Activated naive CD4-positive, alpha-beta T cell treated with anti-CD3 and anti-CD28 coated beads for 36 hours (primary cell): ENCODE results near the gene PRR36. TPM values are rescaled to one million over a fixed set of nuclear protein-coding genes. Genes with fewer than 3 reads are reported as not detected.
A peak's percentile ranks its signal among the peaks of the same experiment; 100 is the strongest.
"Not testable (repeated sequence)": the region's sequence is repeated elsewhere in the genome, so short reads cannot be mapped to it uniquely, and the experiment has no call there.

ENCODE experiments used
- CTCF ChIA-PET: fragments of 350-600 bp; sonication (Branson Sonifier 250); formaldehyde crosslinking; loops from one replicate; lab custom pipeline; 2021; ENCODE audit warnings: antibody characterized with exemption; lab: Charles Lee
- DNase-seq: peaks from one replicate; pipeline ENCODE4 v3.0.0-alpha.2; 2020
- H3K27ac Mint-ChIP-seq: one replicate; pipeline ENCODE4 v1.8.0; 2021; ENCODE audit warnings: mild to moderate bottlenecking, mixed read lengths
- H3K27me3 Mint-ChIP-seq: one replicate; pipeline ENCODE4 v1.8.0; 2021; ENCODE audit warnings: low read depth, mixed read lengths
- H3K36me3 Mint-ChIP-seq: one replicate; pipeline ENCODE4 v1.8.0; 2021; ENCODE audit warnings: low read depth, mixed read lengths
- H3K4me1 Mint-ChIP-seq: one replicate; pipeline ENCODE4 v1.8.0; 2021; ENCODE audit warnings: low read depth, mixed read lengths
- H3K4me3 Mint-ChIP-seq: one replicate; pipeline ENCODE4 v1.8.0; 2021; ENCODE audit warnings: mild to moderate bottlenecking, moderate library complexity, mixed read lengths
- H3K9me3 Mint-ChIP-seq: one replicate; pipeline ENCODE4 v1.8.0; 2021; ENCODE audit warnings: mixed read lengths
- intact Hi-C: fragments of 100-400 bp; cut with micrococcal nuclease; formaldehyde crosslinking; loops from one replicate; pipeline ENCODE4 v1.15.1; 2023
- total RNA-seq, 2 experiments: library from RNA; stranded (reverse); gene quantifications; one replicate each; pipeline ENCODE4 v1.2.3, GENCODE V29; 2021

The PRR36 gene
- total RNA-seq, 2 experiments from 2014 or later: 0.07 to 0.12 TPM

GRCh38 chr19:7918062-7918614 lies 43.9 kb upstream of the PRR36 start:
- H3K36me3 Mint-ChIP-seq, DNase-seq, H3K9me3 Mint-ChIP-seq, intact Hi-C loops, H3K27ac Mint-ChIP-seq: not testable (repeated sequence)
- CTCF ChIA-PET: interaction anchor here (0.6 to 2.4 kb wide), 5 partner anchors 14 to 49 kb away, joined by 3 to 7 read pairs (median 3); partner anchors contain the start of genes MAP2K7 and TIMM44
- Mint-ChIP-seq H3K27me3 (peaks cover 27% of the 10 kb centered on the region), H3K4me1 (peaks cover 35% of the 10 kb centered on the region), H3K4me3 (peak overlapping the region; percentile 42)

- CTCF ChIA-PET: interaction anchor here (0.6 to 2.4 kb wide), 5 partner anchors 14 to 48 kb away, joined by 3 to 7 read pairs (median 3); partner anchors contain the start of genes MAP2K7 and TIMM44
- Mint-ChIP-seq H3K4me3 (peak overlapping the region; percentile 72), H3K4me1 (peaks cover 35% of the 10 kb centered on the region), H3K36me3 (peaks cover 2% of the 10 kb centered on the region), H3K27ac (no peak overlapping the region), H3K27me3 (peaks cover 27% of the 10 kb centered on the region), H3K9me3 (no peaks in the 10 kb centered on the region)
- intact Hi-C loops: no loop called here
- peak; percentile 68 for DNase-seq
Observed at GRCh38 chr19:7917267-7918061, 43.3 kb upstream of the PRR36 start.

DNA sequence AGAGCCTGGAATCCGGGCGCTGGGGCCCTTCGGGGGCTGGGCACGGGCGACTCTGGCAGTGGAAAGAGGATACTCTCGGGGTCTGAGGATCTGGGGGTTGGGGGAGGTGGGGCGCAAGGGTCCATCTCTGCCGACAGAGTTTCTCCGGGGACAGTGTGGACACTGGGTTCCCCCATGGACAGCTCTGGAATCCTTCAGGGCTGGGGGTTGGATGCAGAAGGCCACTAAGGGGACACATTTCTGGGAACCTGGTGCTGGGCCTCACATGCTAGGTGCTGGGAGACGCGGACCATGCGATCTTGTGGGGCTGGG lies 42.7 kb upstream of the PRR36 start:
- Mint-ChIP-seq H3K4me1 (peaks cover 32% of the 10 kb centered on the region), H3K9me3 (no peaks in the 10 kb centered on the region), H3K27ac (no peak overlapping the region), H3K36me3 (peaks cover 5% of the 10 kb centered on the region), H3K4me3 (peak overlapping the region; percentile 72), H3K27me3 (peaks cover 27% of the 10 kb centered on the region)
- CTCF ChIA-PET: interaction anchor here (1.1 to 2.4 kb wide), 3 partner anchors 13 to 48 kb away, joined by 3 to 7 read pairs (median 6); partner anchors contain the start of genes MAP2K7 and TIMM44
- DNase-seq: no peak
- intact Hi-C loops: no loop called here

- intact Hi-C loops: no loop called here
- peaks cover 6% of the 10 kb centered on the region for H3K36me3 Mint-ChIP-seq
Observed at GRCh38 chr19:7916103-7916954, 42.1 kb upstream of the PRR36 start.

GRCh38 chr19:7915250-7916102 lies 41.3 kb upstream of the PRR36 start:
- H3K9me3 Mint-ChIP-seq: no peaks in the 10 kb centered on the region
- H3K27me3 Mint-ChIP-seq: peaks cover 27% of the 10 kb centered on the region
- CTCF ChIA-PET: interaction anchor here (0.9 kb wide), 2 partner anchors 12 to 28 kb away, joined by 3 read pairs; partner anchors contain the start of genes MAP2K7 and TIMM44
- no peak for DNase-seq
- H3K36me3 Mint-ChIP-seq: peaks cover 9% of the 10 kb centered on the region
- intact Hi-C loops: no loop called here
- peaks cover 24% of the 10 kb centered on the region for H3K4me1 Mint-ChIP-seq
- H3K4me3 Mint-ChIP-seq: peak overlapping the region; percentile 34
- H3K27ac Mint-ChIP-seq: no peak overlapping the region

More at GRCh38 chr19:7916103-7916954, 42.1 kb upstream of the PRR36 start:
- H3K9me3 Mint-ChIP-seq: no peaks in the 10 kb centered on the region
- H3K4me1 Mint-ChIP-seq: peaks cover 29% of the 10 kb centered on the region
- H3K27me3 Mint-ChIP-seq: peaks cover 27% of the 10 kb centered on the region
- H3K4me3 Mint-ChIP-seq: peak overlapping the region; percentile 72
- peak; percentile 80 for DNase-seq
- H3K27ac Mint-ChIP-seq: no peak overlapping the region
- CTCF ChIA-PET: interaction anchor here (0.9 to 2.4 kb wide), 4 partner anchors 13 to 47 kb away, joined by 3 to 7 read pairs (median 4); partner anchors contain the start of genes MAP2K7 and TIMM44

DNA sequence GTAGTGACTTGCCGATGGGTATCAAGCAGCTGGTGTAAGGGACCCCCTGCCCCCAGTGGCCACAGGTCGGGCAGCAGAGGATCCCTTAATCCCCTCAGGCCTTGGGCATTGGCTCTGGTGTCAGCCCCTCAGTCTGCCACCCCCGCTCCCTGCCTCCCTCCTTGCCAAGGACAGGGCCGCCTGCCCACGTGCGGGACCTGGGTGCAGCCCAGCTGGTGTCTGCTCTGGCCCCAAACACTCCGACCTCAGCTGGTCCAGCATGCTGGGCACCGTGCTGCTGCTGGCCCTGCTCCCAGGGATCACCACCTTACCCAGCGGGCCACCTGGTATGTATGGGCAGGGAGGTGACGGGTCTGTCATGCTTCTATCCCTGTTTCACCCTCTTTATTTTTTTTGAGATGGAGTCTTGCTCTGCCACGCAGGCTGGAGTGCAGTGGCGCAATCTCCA lies 40.4 kb upstream of the PRR36 start, which contains the start of gene TGFBR3L:
Gene TGFBR3L, plus strand, starts transcription at position 233 of the 448 bp plus-strand sequence.
- Mint-ChIP-seq H3K9me3 (no peaks in the 10 kb centered on the region), H3K27me3 (peaks cover 24% of the 10 kb centered on the region), H3K36me3 (peaks cover 12% of the 10 kb centered on the region), H3K27ac (no peak within 1 kb of the TSS), H3K4me1 (peaks cover 18% of the 10 kb centered on the region), H3K4me3 (peak within 1 kb of the TSS; percentile 33)
- intact Hi-C loops: no loop called here
- CTCF ChIA-PET: no interaction called here
- DNase-seq: no peak

GRCh38 chr19:7914099-7914498 lies 39.9 kb upstream of the PRR36 start:
- DNase-seq: no peak
- H3K36me3 Mint-ChIP-seq: peaks cover 12% of the 10 kb centered on the region
- no peaks in the 10 kb centered on the region for H3K9me3 Mint-ChIP-seq
- CTCF ChIA-PET: no interaction called here
- no peak overlapping the region for H3K27ac Mint-ChIP-seq
- no peak overlapping the region for H3K4me3 Mint-ChIP-seq
- peaks cover 24% of the 10 kb centered on the region for H3K27me3 Mint-ChIP-seq
- H3K4me1 Mint-ChIP-seq: peaks cover 15% of the 10 kb centered on the region
- intact Hi-C loops: no loop called here

DNA sequence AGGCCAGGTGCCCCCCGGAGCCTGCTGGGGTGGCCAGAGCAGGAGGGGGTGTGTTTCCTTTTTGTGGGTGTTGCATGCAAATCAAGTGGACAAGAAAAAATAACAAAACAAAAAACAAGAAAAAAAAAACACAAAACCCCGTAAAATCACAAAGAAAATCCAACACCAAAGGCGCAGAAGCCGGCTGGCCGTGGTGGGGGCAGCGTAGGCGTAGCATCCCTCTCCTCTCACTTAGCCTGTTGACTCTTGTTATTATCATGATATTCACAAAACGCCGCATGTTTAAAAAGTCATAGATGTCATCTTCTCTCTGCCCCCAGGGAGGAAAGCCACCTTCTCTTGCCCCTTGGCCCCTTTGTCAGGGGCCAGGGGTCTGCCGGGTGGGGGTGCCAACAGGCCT lies 39.5 kb upstream of the PRR36 start:
- no peaks in the 10 kb centered on the region for H3K9me3 Mint-ChIP-seq
- peaks cover 15% of the 10 kb centered on the region for H3K4me1 Mint-ChIP-seq
- intact Hi-C loops: no loop called here
- CTCF ChIA-PET: no interaction called here
- H3K36me3 Mint-ChIP-seq: peaks cover 12% of the 10 kb centered on the region
- DNase-seq: no peak
- H3K27ac Mint-ChIP-seq: no peak overlapping the region
- H3K27me3 Mint-ChIP-seq: peaks cover 24% of the 10 kb centered on the region
- H3K4me3 Mint-ChIP-seq: no peak overlapping the region

- no peak for DNase-seq
- no peak overlapping the region for H3K27ac Mint-ChIP-seq
- no peaks in the 10 kb centered on the region for H3K9me3 Mint-ChIP-seq
- intact Hi-C loops: no loop called here
- no peak overlapping the region for H3K4me3 Mint-ChIP-seq
- CTCF ChIA-PET: no interaction called here
- H3K36me3 Mint-ChIP-seq: peaks cover 12% of the 10 kb centered on the region
- peaks cover 18% of the 10 kb centered on the region for H3K27me3 Mint-ChIP-seq
- peaks cover 11% of the 10 kb centered on the region for H3K4me1 Mint-ChIP-seq
Observed at GRCh38 chr19:7912697-7913564, 38.7 kb upstream of the PRR36 start.

- H3K4me1 Mint-ChIP-seq: peaks cover 12% of the 10 kb centered on the region
- CTCF ChIA-PET: no interaction called here
- intact Hi-C loops: no loop called here
- H3K36me3 Mint-ChIP-seq: peaks cover 12% of the 10 kb centered on the region
- H3K27ac Mint-ChIP-seq: no peak overlapping the region
- peaks cover 16% of the 10 kb centered on the region for H3K27me3 Mint-ChIP-seq
- H3K4me3 Mint-ChIP-seq: no peak overlapping the region
- H3K9me3 Mint-ChIP-seq: no peaks in the 10 kb centered on the region
- DNase-seq: no peak
Observed at GRCh38 chr19:7912144-7912696, 38.0 kb upstream of the PRR36 start.
